Spleen (tissue), 11 donors: ENCODE data around the gene RABGGTB. TPM values are rescaled to one million over a fixed set of nuclear protein-coding genes. Genes with fewer than 3 reads are reported as not detected.
A peak's percentile ranks its signal among the peaks of the same experiment; 100 is the strongest.

ENCODE experiments used
- DNase-seq: peaks from one replicate; pipeline ENCODE4 v3.0.0-alpha.2; 2020
- H3K27ac ChIP-seq, 8 donors: fragments of 200-600 bp; sonication (generic) in 7 of 8; 1 replicate in 4 of 8; 2 replicates in 4 of 8; pipeline versions ENCODE4 v1.5.0 to v1.8.0; 2016 to 2021; ENCODE audit warnings: inconsistent platforms in 4 of 8, mild to moderate bottlenecking in 4 of 8, moderate library complexity in 1 of 8
- H3K27me3 ChIP-seq, 7 donors: fragments of 200-600 bp; sonication (generic) in 6 of 7; replicated peaks in 1 of 7; 1 replicate in 4 of 7; 2 replicates in 3 of 7; pipeline versions ENCODE4 v1.5.0 to v1.8.0; 2016 to 2021; ENCODE audit warnings: inconsistent platforms in 3 of 7, mild to moderate bottlenecking in 1 of 7
- H3K36me3 ChIP-seq, 6 donors: fragments of 200-600 bp; sonication (generic) in 5 of 6; 1 replicate in 4 of 6; 2 replicates in 2 of 6; pipeline versions ENCODE4 v1.5.0 to v1.8.0; 2016 to 2021; ENCODE audit warnings: inconsistent platforms in 2 of 6
- H3K4me1 ChIP-seq, 6 donors: fragments of 200-600 bp; sonication (generic) in 5 of 6; 1 replicate in 3 of 6; 2 replicates in 3 of 6; pipeline versions ENCODE4 v1.5.0 to v1.8.0; 2016 to 2021; ENCODE audit warnings: inconsistent platforms in 3 of 6
- H3K4me3 ChIP-seq, 8 donors: fragments of 200-600 bp; sonication (generic) in 7 of 8; 1 replicate in 4 of 8; 2 replicates in 4 of 8; pipeline versions ENCODE4 v1.5.0 to v1.8.0; 2016 to 2021; ENCODE audit warnings: inconsistent platforms in 4 of 8, mild to moderate bottlenecking in 4 of 8, moderate library complexity in 2 of 8
- H3K9me3 ChIP-seq, 8 donors: fragments of 200-600 bp; sonication (generic) in 7 of 8; 1 replicate in 4 of 8; 2 replicates in 4 of 8; pipeline versions ENCODE4 v1.5.0 to v1.8.0; 2016 to 2021; ENCODE audit warnings: inconsistent platforms in 4 of 8
- POLR2A ChIP-seq, 3 donors: fragments of 450-650 bp; IDR thresholded peaks; one replicate each; pipeline ENCODE4 v1.5.1; 2017; ENCODE audit warnings: antibody characterized with exemption in 3 of 3, mild to moderate bottlenecking in 1 of 3
- POLR2AphosphoS5 ChIP-seq, 3 donors: sonication (generic); formaldehyde crosslinking; IDR thresholded peaks; one replicate each; pipeline ENCODE4 v1.5.1; 2017; ENCODE audit warnings: antibody characterized with exemption in 3 of 3
- WGBS, 5 donors: extraction: QIAGEN DNeasy Blood & Tissue Kit in 3 of 5; methylation state at CpG; one replicate each; pipeline versions ENCODE4 v1.1.5 to v1.1.7; 2013 to 2018; 5-methylcytosine and 5-hydroxymethylcytosine counted together
- intact Hi-C: fragments of 100-400 bp; cut with DNase I; formaldehyde crosslinking; loops from one replicate; pipeline ENCODE4 v1.15.0; 2023; ENCODE audit warnings: low total_unique reads
- polyA plus RNA-seq, 3 donors: library from polyadenylated mRNA; stranded (reverse); fragments of 200-250 nt; gene quantifications; one replicate each; pipeline ENCODE4 v1.2.1, GENCODE V29; 2013
- total RNA-seq, 7 donors: library from RNA; depleted of rRNA in 3 of 7; stranded (reverse); fragments of >200 nt in 3 of 7; fragmentation: NEBNext Ultra II Directional in 4 of 7; extraction: Animal tissue kit (Norgen Biotek cat#: 25700) in 4 of 7; gene quantifications; one replicate each; pipeline versions ENCODE4 v1.1.0 to v1.2.1, GENCODE V29; 2016 to 2021
- TF ChIP-seq, protein P1 (sequence below), 11 experiments: fragments of 200-600 bp in 7 of 11; fragments of 450-650 bp in 4 of 11; sonication (generic) in 4 of 11; IDR thresholded peaks in 8 of 11; conservative IDR thresholded peaks in 3 of 11; 1 replicate in 7 of 11; 2 replicates in 4 of 11; pipeline versions ENCODE4 v1.4.0 to v1.8.0; 2016 to 2021; ENCODE audit warnings: antibody characterized with exemption in 11 of 11, inconsistent platforms in 4 of 11, mild to moderate bottlenecking in 1 of 11
- donor health status: healthy with polysubstance abuse.
- donor health status: DM: no; HTN: no; CAD: no; lungs with moderate emphysema.
- donor health status: DM: no; HTN: no; CAD: no.
- donor health status: Bipolar disorder and iron deficiency.
- donor health status: healthy.
- donor health status: DM: no; HTN: no; CAD: no.
- donor health status: DM: yes; HTN: yes; CAD: no.

Gene RABGGTB
- total and polyA plus RNA-seq, 10 donors: 55.2 to 94.8 (median 75.9) TPM

DNA sequence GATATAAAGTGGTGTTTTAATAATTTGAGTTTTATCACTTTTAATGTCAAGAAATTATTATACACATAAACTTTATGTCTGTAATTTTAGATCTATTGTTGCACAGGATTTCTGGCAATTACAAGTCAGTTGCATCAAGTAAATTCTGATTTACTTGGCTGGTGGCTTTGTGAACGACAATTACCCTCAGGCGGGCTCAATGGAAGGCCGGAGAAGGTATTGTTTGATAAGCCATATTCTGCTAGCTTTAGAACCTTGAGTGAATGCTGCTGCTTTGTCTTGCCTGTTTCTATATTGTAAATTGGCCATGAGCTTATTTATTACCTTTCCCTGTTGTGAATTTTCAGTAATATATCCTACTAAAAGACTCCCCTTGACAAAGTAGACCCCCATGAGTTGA, 6.0 kb downstream of the RABGGTB start:
- WGBS, 5 donors: 95 to 99% (median 97%) methylated on average over 3 of the region's 3 CpGs
- H3K4me1 ChIP-seq: peaks cover 37 to 69% (median 48%) of the 10 kb centered on the region in 6 donors
- H3K27me3 ChIP-seq: no peaks in the 10 kb centered on the region
- H3K36me3 ChIP-seq: peaks cover 3 to 92% (median 68%) of the 10 kb centered on the region in 6 donors
- no peak overlapping the region for H3K27ac ChIP-seq
- intact Hi-C loops: no loop called here
- H3K4me3 ChIP-seq: no peak overlapping the region
- TF ChIP-seq POLR2AphosphoS5 (IDR thresholded peaks at IDR 0.05) (no peak), POLR2A (IDR thresholded peaks at IDR 0.05) (no peak)
- TF ChIP-seq, protein P1, sequence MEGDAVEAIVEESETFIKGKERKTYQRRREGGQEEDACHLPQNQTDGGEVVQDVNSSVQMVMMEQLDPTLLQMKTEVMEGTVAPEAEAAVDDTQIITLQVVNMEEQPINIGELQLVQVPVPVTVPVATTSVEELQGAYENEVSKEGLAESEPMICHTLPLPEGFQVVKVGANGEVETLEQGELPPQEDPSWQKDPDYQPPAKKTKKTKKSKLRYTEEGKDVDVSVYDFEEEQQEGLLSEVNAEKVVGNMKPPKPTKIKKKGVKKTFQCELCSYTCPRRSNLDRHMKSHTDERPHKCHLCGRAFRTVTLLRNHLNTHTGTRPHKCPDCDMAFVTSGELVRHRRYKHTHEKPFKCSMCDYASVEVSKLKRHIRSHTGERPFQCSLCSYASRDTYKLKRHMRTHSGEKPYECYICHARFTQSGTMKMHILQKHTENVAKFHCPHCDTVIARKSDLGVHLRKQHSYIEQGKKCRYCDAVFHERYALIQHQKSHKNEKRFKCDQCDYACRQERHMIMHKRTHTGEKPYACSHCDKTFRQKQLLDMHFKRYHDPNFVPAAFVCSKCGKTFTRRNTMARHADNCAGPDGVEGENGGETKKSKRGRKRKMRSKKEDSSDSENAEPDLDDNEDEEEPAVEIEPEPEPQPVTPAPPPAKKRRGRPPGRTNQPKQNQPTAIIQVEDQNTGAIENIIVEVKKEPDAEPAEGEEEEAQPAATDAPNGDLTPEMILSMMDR (IDR thresholded peaks at IDR 0.05 in 8 of 11, conservative IDR thresholded peaks at IDR 0.05 in 3 of 11): no peak
- DNase-seq: no peak
- H3K9me3 ChIP-seq: no peaks in the 10 kb centered on the region

DNA sequence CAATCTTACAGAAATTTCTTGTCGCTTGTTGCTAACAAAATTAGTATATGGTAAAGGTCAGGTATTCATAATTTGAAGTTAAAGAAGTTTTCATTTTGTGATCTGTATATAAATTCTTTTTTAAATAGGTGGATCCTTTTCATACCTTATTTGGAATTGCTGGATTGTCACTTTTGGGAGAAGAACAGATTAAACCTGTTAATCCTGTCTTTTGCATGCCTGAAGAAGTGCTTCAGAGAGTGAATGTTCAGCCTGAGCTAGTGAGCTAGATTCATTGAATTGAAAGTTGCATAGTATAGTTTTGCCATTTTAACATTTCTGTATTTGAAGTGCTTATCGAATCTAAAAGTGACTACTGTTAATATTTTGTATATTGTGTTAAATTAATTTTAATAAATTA, 8.3 kb downstream of the RABGGTB start:
- H3K9me3 ChIP-seq: no peaks in the 10 kb centered on the region
- DNase-seq: no peak
- no peaks in the 10 kb centered on the region for H3K27me3 ChIP-seq
- WGBS, 5 donors: 94 to 99% (median 97%) methylated on average over 2 of the region's 2 CpGs
- peaks cover 3 to 99% (median 72%) of the 10 kb centered on the region in 6 donors for H3K36me3 ChIP-seq
- peaks cover 16 to 46% (median 25%) of the 10 kb centered on the region in 6 donors for H3K4me1 ChIP-seq
- H3K27ac ChIP-seq: no peak overlapping the region
- intact Hi-C loops: no loop called here
- H3K4me3 ChIP-seq: no peak overlapping the region
- TF ChIP-seq POLR2A (IDR thresholded peaks at IDR 0.05) (no peak), POLR2AphosphoS5 (IDR thresholded peaks at IDR 0.05) (no peak)
- TF ChIP-seq, protein P1 (IDR thresholded peaks at IDR 0.05 in 8 of 11, conservative IDR thresholded peaks at IDR 0.05 in 3 of 11): no peak

DNA sequence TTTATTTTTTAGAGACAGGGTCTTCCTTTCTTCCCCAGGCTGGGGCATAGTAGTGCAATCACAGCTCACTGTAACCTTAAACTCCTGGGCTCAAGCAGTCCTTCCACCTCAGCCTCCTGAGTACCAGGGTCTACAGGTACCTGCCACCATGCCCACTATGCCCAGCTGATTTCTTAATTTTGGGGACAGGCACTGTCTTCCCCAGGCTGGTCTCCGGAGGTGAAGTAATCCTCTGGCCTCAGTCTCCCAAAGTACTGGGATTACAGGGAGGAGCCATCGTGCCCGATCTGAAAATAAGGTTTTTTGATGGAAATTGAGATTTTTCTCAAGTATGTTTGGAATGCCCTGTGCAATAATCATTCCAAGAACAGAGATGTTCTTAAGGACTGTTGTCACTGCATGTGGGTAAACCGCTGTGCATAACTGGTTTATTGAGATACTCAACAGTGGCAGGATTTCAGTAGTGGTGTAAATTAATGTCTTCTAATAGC, 9.7 kb downstream of the RABGGTB start:
- H3K27ac ChIP-seq: no peak overlapping the region
- H3K4me3 ChIP-seq: no peak overlapping the region
- intact Hi-C loops: no loop called here
- TF ChIP-seq POLR2AphosphoS5 (IDR thresholded peaks at IDR 0.05): peak in 1 of 3 donors; percentile 27
- TF ChIP-seq, protein P1 (IDR thresholded peaks at IDR 0.05 in 8 of 11, conservative IDR thresholded peaks at IDR 0.05 in 3 of 11): no peak
- H3K9me3 ChIP-seq: no peaks in the 10 kb centered on the region
- H3K27me3 ChIP-seq: no peaks in the 10 kb centered on the region
- DNase-seq: no peak
- 93 to 100% (median 96%) methylated on average over 3 to 4 of the region's 4 CpGs for WGBS, 5 donors
- H3K4me1 ChIP-seq: peaks cover 2 to 32% (median 11%) of the 10 kb centered on the region in 6 donors
- H3K36me3 ChIP-seq: peaks cover 3 to 86% (median 66%) of the 10 kb centered on the region in 6 donors

DNA sequence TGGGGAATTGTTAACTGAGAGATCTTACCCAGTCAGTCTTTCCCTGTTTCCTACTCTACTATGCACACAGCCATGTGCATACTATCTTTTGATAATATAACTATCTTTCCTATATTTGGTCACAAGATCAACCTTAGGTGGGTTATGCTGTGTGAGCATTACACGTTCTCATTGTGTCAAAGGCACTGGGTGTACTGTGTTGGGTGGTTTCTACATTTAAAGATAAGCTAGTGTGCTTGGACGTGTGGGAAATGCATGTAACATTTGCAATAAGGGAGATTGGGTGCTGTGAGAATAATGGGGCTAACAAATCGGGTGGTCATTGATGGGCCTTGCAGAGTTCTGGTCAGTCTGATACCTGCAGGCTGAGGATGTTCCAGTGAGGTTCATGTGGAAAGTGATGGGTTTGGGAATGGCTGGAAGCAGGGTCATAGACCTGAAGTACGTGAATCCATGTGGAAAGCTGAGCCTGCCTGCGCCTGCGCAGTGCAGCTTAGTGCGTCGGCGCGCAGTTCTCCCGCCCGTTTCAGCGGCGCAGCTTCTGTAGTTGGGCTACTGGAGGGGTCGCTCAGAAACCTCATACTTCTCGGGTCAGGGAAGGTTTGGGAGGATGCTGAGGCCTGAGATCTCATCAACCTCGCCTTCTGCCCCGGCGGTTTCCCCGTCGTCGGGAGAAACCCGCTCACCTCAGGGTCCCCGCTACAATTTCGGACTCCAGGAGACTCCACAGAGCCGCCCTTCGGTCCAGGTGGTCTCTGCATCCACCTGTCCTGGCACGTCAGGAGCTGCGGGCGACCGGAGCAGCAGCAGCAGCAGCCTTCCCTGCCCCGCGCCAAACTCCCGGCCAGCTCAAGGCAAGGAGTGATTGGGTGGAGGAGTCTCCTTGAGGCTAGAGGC, 10.6 kb downstream of the RABGGTB start, which contains the start of gene MSH4:
MSH4 (plus strand) TSS at position 507 of the 897 bp plus-strand sequence; CDS start at position 611, 104 bp downstream.
- Histone ChIP-seq H3K4me3 (no peak within 1 kb of the TSS), H3K4me1 (peaks cover 0 to 23% (median 3%) of the 10 kb centered on the region in 6 donors), H3K27ac (no peak within 1 kb of the TSS), H3K27me3 (no peaks in the 10 kb centered on the region), H3K9me3 (no peaks in the 10 kb centered on the region), H3K36me3 (peaks cover 3 to 77% (median 58%) of the 10 kb centered on the region in 6 donors)
- DNase-seq: peak; percentile 79
- 85 to 92% (median 90%) methylated on average over 33 to 34 of the region's 34 CpGs for WGBS, 5 donors
- peak in 2 of 3 donors; percentile 60 to 80 for TF ChIP-seq POLR2AphosphoS5 (IDR thresholded peaks at IDR 0.05)
- no peak for TF ChIP-seq POLR2A (IDR thresholded peaks at IDR 0.05)
- intact Hi-C loops: no loop called here
